Left ventricle myocardium inferior (tissue), 1 donor: ENCODE measurements around the gene GMEB2. TPM values are rescaled to one million over a fixed set of nuclear protein-coding genes. Genes with fewer than 3 reads are reported as not detected.

ENCODE experiments used
- DNase-seq: peaks from one replicate; pipeline ENCODE4 v3.0.0-alpha.2; 2020
- H3K27ac ChIP-seq: fragments of 200-600 bp; replicated peaks from 2 replicates; pipeline ENCODE4 v1.8.0; 2021
- H3K27me3 ChIP-seq: fragments of 200-600 bp; 2 replicates; pipeline ENCODE4 v1.8.0; 2021; ENCODE audit warnings: low read depth
- H3K36me3 ChIP-seq: fragments of 200-600 bp; 2 replicates; pipeline ENCODE4 v1.8.0; 2021
- H3K4me1 ChIP-seq: fragments of 200-600 bp; 2 replicates; pipeline ENCODE4 v1.8.0; 2021
- H3K4me3 ChIP-seq: fragments of 200-600 bp; 2 replicates; pipeline ENCODE4 v1.8.0; 2021; ENCODE audit warnings: mild to moderate bottlenecking, moderate library complexity
- H3K9me3 ChIP-seq: fragments of 200-600 bp; replicated peaks from 2 replicates; pipeline ENCODE4 v1.8.0; 2021
- CTCF ChIP-seq: fragments of 200-600 bp; IDR thresholded peaks from 2 replicates; pipeline ENCODE4 v1.8.0; 2021; ENCODE audit warnings: antibody characterized with exemption, mild to moderate bottlenecking, borderline replicate concordance
- intact Hi-C: fragments of 100-400 bp; cut with micrococcal nuclease; formaldehyde crosslinking; loops from one replicate; pipeline ENCODE4 v1.11.0; 2022
- total RNA-seq: library from RNA; stranded (reverse); fragmentation: NEBNext Ultra II Directional; extraction: Animal tissue kit (Norgen Biotek cat#: 25700); gene quantifications from one replicate; pipeline ENCODE4 v1.2.1, GENCODE V29; 2021
- donor health status: DM: no; HTN: yes; CAD: no; lungs with severe emphysema.

GMEB2 gene
- total RNA-seq, 1 donor from 2014 or later = 5.3 TPM

GRCh38 chr20:63576311-63576710 is 50.6 kb downstream of the GMEB2 start:
- Histone ChIP-seq H3K4me1 (peaks cover 42% of the 10 kb centered on the region), H3K27ac (peak overlapping the region; percentile 68), H3K9me3 (no peaks in the 10 kb centered on the region), H3K27me3 (no peaks in the 10 kb centered on the region), H3K36me3 (peaks cover 11% of the 10 kb centered on the region), H3K4me3 (no peak overlapping the region)
- no peak for TF ChIP-seq CTCF
- intact Hi-C loops = no loop called here
- DNase-seq = no peak

DNA sequence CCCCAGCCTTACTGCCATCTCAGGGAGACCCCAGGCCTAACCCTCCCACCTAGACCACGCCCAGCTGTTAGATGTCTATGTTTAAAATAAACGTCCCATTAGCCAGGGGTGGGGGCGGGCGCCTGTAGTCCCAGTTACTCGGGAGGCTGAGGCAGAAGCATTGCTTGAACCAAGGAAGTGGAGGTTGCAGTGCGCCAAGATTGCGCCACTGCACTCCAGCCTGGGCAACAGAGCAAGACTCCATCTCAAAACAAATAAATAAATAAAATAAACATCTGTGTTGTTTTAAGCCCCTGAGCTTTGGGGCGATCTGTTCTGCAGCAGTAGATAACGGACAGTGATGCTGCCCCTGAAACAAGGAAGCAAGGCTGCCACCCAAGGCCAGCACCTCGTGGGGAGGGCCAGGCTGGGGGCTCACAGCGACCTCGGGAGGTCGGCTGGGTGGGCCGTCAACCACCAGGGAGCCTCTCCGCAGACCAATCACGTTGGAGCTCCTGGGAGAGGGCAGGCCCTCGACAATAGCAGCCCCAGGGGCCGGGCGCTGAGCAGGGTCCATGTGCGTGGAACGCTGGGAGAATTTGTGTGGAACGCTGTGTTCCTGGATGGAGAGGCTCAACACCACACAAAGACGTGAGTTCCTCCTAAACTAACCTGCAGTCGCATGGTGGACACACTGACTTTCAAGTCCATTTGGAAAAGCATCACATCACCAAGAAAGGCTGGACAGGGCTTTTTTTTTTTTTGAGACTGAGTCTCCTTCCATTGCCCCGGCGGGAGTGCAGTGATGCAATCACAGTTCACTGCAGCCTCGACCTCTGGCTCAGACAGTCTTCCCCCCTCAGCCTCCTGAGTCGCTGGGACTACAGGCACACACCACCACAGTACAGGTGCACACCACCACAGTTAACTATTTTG is 51.8 kb downstream of the GMEB2 start:
- Histone ChIP-seq H3K27ac (peak overlapping the region; percentile 90), H3K27me3 (no peaks in the 10 kb centered on the region), H3K4me3 (peak overlapping the region; percentile 91), H3K4me1 (peaks cover 42% of the 10 kb centered on the region), H3K36me3 (peaks cover 11% of the 10 kb centered on the region), H3K9me3 (no peaks in the 10 kb centered on the region)
- intact Hi-C loops = no loop called here
- no peak for TF ChIP-seq CTCF
- no peak for DNase-seq

DNA sequence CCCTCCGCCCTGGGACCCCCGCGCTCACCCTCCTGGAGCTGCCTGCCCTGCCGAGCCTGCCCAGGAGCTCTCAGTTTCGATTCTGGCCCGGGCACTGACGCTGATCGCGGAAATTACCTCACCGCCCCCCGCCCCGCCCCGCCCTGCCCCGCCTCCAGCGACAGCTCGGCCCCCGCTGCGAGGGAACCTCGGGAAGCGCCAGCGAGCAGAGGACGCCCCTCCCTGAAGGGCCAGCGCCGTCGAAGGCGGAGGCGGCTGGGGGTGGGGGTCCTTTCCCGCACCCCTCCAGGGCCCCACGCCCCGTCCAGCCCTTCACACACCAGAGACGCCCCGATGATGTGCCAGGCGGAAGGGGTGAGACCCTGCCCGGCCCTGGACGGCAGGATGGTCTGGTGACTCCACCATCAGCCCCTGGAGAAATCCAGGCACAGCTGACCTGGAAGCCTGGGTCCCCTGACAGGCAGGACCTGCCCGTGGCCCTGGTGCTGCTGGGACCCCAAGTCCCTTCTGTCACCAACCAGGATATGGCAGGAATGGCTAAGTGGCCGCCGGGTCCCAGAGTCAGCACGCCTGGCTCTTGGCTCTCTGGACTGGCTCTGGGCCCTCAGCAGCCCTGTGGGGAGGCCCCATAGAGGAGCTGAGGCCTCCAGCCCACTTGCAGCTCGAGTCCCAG is 52.6 kb downstream of the GMEB2 start, which contains the start of gene HELZ2:
Gene HELZ2, minus strand, starts transcription at position 84 of the 673 bp plus-strand sequence. CDS start 1,854 bp downstream, outside the sequence.
- H3K9me3 ChIP-seq = no peaks in the 10 kb centered on the region
- intact Hi-C loops = no loop called here
- peak; percentile 82 for DNase-seq
- peaks cover 11% of the 10 kb centered on the region for H3K36me3 ChIP-seq
- H3K27ac ChIP-seq = peak within 1 kb of the TSS; percentile 90
- no peak for TF ChIP-seq CTCF
- peak within 1 kb of the TSS; percentile 91 for H3K4me3 ChIP-seq
- H3K27me3 ChIP-seq = no peaks in the 10 kb centered on the region
- peaks cover 42% of the 10 kb centered on the region for H3K4me1 ChIP-seq

- peak overlapping the region; percentile 90 for H3K27ac ChIP-seq
- TF ChIP-seq CTCF = no peak
- H3K36me3 ChIP-seq = peaks cover 11% of the 10 kb centered on the region
- intact Hi-C loops = no loop called here
- no peaks in the 10 kb centered on the region for H3K9me3 ChIP-seq
- DNase-seq = no peak
- H3K27me3 ChIP-seq = no peaks in the 10 kb centered on the region
- peaks cover 42% of the 10 kb centered on the region for H3K4me1 ChIP-seq
- peak overlapping the region; percentile 91 for H3K4me3 ChIP-seq
Measured at GRCh38 chr20:63573647-63574131, 53.2 kb downstream of the GMEB2 start.

DNA sequence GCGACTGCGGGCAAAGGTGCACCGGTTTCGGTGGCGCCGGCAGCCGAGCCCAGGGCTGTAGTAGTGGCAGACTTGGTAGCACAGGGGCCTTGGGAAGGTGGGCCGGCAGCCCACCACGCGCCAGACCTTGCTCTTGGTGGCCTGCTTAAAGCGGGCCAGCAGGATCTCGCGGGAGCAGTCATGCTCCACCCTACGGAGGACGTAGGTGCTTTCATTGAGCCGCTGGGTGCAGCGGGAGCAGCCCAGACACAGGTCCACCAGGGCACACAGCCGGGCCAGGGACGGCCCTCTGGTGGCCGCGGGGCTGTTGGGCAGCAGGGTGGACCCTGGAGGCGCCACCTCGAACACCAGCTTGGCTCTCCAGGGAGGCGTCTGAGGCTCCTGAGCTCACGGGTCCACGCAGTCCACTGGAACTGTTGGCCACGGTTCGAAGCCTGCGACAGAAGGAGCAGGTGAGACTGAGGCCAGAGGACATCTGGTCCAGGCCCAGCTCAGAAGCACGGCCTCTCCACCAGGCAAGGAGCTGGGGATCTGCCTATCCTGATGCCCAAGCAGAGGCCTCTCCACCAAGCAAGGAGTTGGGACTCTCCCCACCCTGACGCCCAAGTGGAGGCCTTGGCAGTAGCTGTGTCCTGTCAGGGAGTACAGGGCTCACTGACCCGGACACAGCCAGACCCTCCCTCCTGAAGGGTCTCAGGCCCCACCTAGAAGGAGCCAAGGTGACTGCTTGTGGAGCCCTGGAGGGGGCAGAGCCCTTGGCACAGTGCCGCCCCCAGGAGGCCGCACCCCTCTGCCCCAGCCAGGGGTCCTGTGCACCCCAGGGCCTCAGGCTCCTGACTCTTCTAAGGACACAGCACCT is 53.9 kb downstream of the GMEB2 start:
- no peaks in the 10 kb centered on the region for H3K27me3 ChIP-seq
- no peak for TF ChIP-seq CTCF
- no peak for DNase-seq
- peak overlapping the region; percentile 91 for H3K4me3 ChIP-seq
- intact Hi-C loops = no loop called here
- peak overlapping the region; percentile 90 for H3K27ac ChIP-seq
- H3K9me3 ChIP-seq = no peaks in the 10 kb centered on the region
- peaks cover 11% of the 10 kb centered on the region for H3K36me3 ChIP-seq
- H3K4me1 ChIP-seq = peaks cover 42% of the 10 kb centered on the region
